ENCODE data around the gene MRRF. TPM values are rescaled to one million over a fixed set of nuclear protein-coding genes. Genes with fewer than 3 reads are reported as not detected.

The MRRF gene
- total RNA-seq, 1 donor from 2014 or later, result 55.2 TPM

- CTCF ChIA-PET, result no interaction called here
Measured at GRCh38 chr9:122364117-122364782, 99.6 kb downstream of the MRRF start.

DNA sequence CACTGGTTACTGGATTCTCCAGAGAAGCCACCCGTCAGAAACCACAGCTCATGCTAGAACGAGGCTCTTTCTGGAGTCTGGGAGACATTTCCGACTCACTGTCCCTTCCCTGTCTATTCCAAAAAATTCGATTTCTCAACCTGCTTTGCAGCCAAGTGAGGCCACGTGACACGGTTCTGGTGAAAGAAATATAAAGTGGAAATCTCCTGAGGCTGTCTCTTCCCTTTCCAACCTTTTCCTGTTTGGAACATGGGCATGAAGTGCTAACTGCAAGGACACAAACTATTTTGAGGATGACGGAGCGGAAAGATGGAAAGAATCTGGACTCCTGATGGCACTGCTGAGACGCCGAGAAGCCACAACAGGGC, 100.1 kb downstream of the MRRF start:
- intact Hi-C loops (cut with micrococcal nuclease), result no loop called here
- H3K9me3 Mint-ChIP-seq, result no peaks in the 10 kb centered on the region
- no peaks in the 10 kb centered on the region for H3K27me3 Mint-ChIP-seq
- ATAC-seq (ENCODE audit: low read depth), result no peak
- no peak for DNase-seq
- TF ChIP-seq CTCF (IDR thresholded peaks at IDR 0.05), result no peak
- POLR2A ChIA-PET, result no interaction called here
- no peak overlapping the region for H3K4me3 Mint-ChIP-seq
- H3K27ac Mint-ChIP-seq, result no peak overlapping the region
- H3K36me3 Mint-ChIP-seq (ENCODE audit: low read depth), result no peaks in the 10 kb centered on the region
- CTCF ChIA-PET, result no interaction called here
- H3K4me1 Mint-ChIP-seq, result no peaks in the 10 kb centered on the region

More at GRCh38 chr9:122364117-122364782, 99.6 kb downstream of the MRRF start:
- DNase-seq, result no peak
- POLR2A ChIA-PET, result no interaction called here
- Mint-ChIP-seq H3K9me3 (peaks cover 1% of the 10 kb centered on the region), H3K4me1 (no peaks in the 10 kb centered on the region), H3K36me3 (ENCODE audit: low read depth) (no peaks in the 10 kb centered on the region), H3K4me3 (no peak overlapping the region), H3K27ac (no peak overlapping the region), H3K27me3 (no peaks in the 10 kb centered on the region)
- no peak for ATAC-seq (ENCODE audit: low read depth)
- intact Hi-C loops (cut with micrococcal nuclease), result no loop called here
- no peak for TF ChIP-seq CTCF (IDR thresholded peaks at IDR 0.05)

DNA sequence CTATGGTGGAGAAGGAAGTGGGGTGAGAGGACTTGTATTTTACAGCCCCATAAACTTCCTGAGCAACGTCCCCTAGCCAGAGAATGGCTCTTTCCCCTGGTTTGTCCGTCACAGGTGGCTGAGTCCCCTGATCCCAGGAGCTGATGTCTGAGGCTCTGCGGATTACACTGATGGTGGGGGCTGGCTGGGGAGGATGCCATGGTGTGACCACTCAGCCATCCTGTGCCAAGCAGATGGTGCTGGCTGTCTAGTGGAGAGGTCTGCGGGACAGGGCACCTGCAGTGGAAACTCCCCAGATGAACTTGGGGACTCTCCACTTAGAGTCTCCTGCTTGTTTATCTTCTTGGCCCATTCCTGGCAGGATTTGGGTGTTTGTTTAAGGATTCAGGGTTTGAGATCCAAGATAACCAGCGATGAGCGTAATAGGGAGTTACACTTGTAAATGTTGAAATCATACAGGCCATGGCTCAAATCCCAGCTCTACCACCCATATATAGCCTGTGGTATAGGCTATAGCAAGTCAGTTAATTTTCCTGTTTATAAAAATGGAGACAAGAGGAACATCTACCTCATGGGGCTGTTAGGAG, 101.5 kb downstream of the MRRF start:
- ChIA-PET POLR2A (interaction anchor here (0.6 to 1.4 kb wide), 2 partner anchors 23 to 248 kb away, joined by 3 to 4 read pairs; no protein-coding TSS in a partner anchor), CTCF (interaction anchor here (1.1 kb wide), 1 partner anchor 87 kb away, joined by 6 read pairs; no protein-coding TSS in a partner anchor)

GRCh38 chr9:122367065-122367464, 102.4 kb downstream of the MRRF start:
- POLR2A ChIA-PET, result interaction anchor here (1.4 kb wide), 1 partner anchor 23 kb away, joined by 3 read pairs; no protein-coding TSS in a partner anchor
- no peak overlapping the region for H3K27ac Mint-ChIP-seq
- TF ChIP-seq CTCF (IDR thresholded peaks at IDR 0.05), result no peak

More for the DNA sequence above, 101.5 kb downstream of the MRRF start:
- H3K27me3 Mint-ChIP-seq, result no peaks in the 10 kb centered on the region
- no peaks in the 10 kb centered on the region for H3K9me3 Mint-ChIP-seq
- peaks cover 10% of the 10 kb centered on the region for H3K4me1 Mint-ChIP-seq
- ATAC-seq (ENCODE audit: low read depth), result no peak
- H3K4me3 Mint-ChIP-seq, result no peak overlapping the region
- no peak for TF ChIP-seq CTCF (IDR thresholded peaks at IDR 0.05)
- no peak overlapping the region for H3K27ac Mint-ChIP-seq
- intact Hi-C loops (cut with micrococcal nuclease), result no loop called here
- H3K36me3 Mint-ChIP-seq (ENCODE audit: low read depth), result no peaks in the 10 kb centered on the region
- no peak for DNase-seq

DNA sequence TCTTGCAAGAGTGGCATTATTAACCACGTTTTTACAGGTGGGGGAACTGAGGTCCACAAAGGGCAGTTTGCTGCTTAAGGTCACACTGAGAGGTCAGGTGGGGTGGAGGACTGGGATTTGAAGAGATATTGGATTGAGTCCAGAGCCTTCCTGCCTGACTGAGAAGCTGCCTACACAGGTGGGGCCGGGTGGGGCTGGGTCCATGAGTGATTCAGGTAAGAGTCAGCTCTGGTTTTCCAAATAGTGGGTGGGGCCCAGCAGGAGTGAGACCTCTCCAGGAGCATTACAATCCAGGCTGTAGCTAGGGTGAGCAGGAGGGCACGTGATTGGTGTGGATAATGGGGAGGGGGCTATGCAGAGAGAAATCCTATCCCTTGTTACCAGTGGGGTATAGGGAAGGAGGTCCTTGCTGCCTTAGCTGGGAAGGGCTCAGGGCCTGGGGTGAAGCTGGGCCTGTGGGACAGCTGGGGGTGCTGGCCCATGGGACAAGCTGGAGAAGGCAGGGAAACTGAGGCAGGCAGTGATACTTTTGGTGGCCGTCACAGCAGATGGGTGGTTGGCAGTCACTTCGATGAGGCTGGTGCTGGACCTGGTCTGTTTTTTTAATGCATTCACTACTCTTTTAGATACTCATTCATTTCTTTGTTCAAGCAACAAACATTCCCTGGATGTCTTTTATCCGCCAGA, 103.2 kb downstream of the MRRF start:
- Mint-ChIP-seq H3K27me3 (no peaks in the 10 kb centered on the region), H3K4me3 (no peak overlapping the region), H3K9me3 (no peaks in the 10 kb centered on the region), H3K36me3 (ENCODE audit: low read depth) (no peaks in the 10 kb centered on the region), H3K4me1 (peaks cover 24% of the 10 kb centered on the region), H3K27ac (no peak overlapping the region)
- intact Hi-C loops (cut with micrococcal nuclease), result no loop called here
- ATAC-seq (ENCODE audit: low read depth) (no peak), DNase-seq (no peak)
- POLR2A ChIA-PET, result interaction anchor here (1.4 kb wide), 1 partner anchor 22 kb away, joined by 3 read pairs; no protein-coding TSS in a partner anchor
- CTCF ChIA-PET, result interaction anchor here (2.2 kb wide), 1 partner anchor 18 kb away, joined by 9 read pairs; no protein-coding TSS in a partner anchor
- no peak for TF ChIP-seq CTCF (IDR thresholded peaks at IDR 0.05)

More at GRCh38 chr9:122367065-122367464, 102.4 kb downstream of the MRRF start:
- intact Hi-C loops (cut with micrococcal nuclease), result no loop called here
- CTCF ChIA-PET, result interaction anchor here (2.2 kb wide), 1 partner anchor 17 kb away, joined by 9 read pairs; no protein-coding TSS in a partner anchor
- Mint-ChIP-seq H3K36me3 (ENCODE audit: low read depth) (no peaks in the 10 kb centered on the region), H3K4me3 (no peak overlapping the region), H3K27me3 (no peaks in the 10 kb centered on the region), H3K9me3 (no peaks in the 10 kb centered on the region), H3K4me1 (peaks cover 19% of the 10 kb centered on the region)
- DNase-seq (no peak), ATAC-seq (ENCODE audit: low read depth) (no peak)

Measured in activated B cell treated with CpG ODN at 0.5 μM for 24 hours (primary cell).